GM21786 (cell line): ENCODE results near the gene EXT2.

ENCODE experiments used
- ATAC-seq: cut with Tn5 transposase; IDR thresholded peaks from one replicate; pipeline ENCODE4 v1.9.1; 2021; ENCODE audit not compliant: unreplicated experiment

EXT2 gene

DNA sequence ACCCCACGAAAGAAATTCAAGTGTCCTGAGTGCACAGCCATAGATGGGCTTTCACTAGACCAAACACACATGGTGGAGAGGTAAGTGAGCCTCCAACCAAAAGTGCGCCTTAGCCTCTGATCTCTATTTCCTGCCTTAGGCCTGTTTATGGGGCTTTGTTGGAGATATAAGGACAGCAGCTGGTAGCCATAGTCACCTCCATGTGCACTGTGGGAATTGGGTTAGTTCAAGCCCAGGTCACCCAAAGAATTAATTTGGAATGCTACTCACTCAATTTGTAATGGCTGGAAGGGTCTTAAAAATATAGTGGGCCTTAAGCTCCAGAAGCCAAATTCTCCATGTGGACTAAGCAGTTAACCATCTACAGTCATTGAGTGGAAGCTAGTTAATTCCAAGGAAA, 140.8 kb downstream of the EXT2 start:
- no peak for ATAC-seq

DNA sequence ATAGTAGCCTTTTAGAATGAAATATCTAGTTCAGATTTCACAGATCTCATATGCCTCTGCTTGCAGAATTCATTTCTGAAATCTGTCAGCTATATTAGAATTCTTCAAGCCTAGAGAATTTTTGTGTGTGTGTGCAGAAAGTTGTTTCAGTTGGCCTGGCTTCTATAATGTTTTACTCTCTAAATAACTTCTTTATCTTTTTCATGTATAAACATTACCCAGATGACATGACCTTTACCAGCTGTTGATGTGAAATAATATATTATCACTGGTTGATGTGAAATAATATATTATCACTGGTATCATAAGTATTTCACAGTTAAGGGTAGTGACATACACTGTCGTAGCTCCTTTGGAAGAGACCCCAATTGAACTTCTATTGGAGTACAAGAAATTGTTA, 141.7 kb downstream of the EXT2 start:
- no peak for ATAC-seq

GRCh38 chr11:44241851-44242250, 146.4 kb downstream of the EXT2 start:
- ATAC-seq = no peak

- no peak for ATAC-seq
These were observed 147.6 kb downstream of the EXT2 start for GRCh38 chr11:44243086-44243485.

GRCh38 chr11:44243595-44244343, 148.3 kb downstream of the EXT2 start:
- no peak for ATAC-seq

DNA sequence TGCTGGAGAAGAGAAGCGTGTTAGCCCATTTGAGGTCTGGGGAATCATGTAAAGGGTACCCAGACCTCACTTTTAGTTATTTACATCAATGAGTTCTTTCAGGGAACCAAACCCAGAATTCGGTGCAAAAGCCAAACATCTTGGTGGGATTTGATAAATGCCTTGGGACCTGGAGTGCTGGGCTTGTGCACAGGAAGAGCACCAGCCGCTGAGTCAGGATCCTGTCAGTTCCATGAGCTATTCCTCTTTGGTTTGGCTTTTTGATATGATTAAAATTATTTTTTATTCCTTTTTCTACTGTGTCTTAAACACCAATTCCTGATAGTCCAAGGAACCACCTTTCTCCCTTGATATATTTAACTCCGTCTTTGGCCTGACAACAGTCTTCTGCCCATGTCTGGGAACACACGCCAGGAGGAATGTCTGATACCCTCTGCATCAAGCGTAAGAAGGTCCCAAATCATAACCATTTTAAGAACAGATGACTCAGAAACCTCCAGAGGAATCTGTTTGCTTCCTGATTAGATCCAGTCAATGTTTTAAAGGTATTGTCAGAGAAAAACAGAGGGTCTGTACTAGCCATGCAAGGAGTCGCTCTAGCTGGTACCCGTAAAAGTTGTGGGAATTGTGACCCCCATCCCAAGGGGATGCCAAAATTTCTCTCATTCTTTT, 149.3 kb downstream of the EXT2 start:
- ATAC-seq = no peak

GRCh38 chr11:44246726-44247125, 151.2 kb downstream of the EXT2 start:
- no peak for ATAC-seq

DNA sequence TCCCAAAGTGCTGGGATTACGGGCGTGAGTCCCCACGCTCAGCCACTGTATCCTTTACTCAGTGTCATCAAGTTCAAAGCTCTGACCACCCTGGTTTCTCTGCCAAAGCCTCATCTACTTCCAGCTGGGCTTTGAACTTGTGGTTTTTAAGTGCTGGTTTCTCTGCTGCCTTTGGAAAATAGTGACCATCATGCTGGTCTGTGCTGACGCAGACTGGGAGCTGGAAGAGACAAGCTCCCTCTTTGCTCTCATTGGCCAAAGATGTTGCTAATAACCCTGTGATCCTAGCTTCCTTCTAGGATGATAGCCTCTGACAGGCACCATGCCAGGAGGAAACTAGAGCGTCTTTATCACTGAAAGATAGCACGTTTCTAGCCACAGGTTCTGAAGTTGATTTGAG, 152.0 kb downstream of the EXT2 start:
- ATAC-seq = no peak

- ATAC-seq = no peak
These were observed 152.6 kb downstream of the EXT2 start for GRCh38 chr11:44248109-44248508.

GRCh38 chr11:44250421-44250820, 154.9 kb downstream of the EXT2 start:
- no peak for ATAC-seq

GRCh38 chr11:44252999-44253602, 157.6 kb downstream of the EXT2 start:
- ATAC-seq = no peak

DNA sequence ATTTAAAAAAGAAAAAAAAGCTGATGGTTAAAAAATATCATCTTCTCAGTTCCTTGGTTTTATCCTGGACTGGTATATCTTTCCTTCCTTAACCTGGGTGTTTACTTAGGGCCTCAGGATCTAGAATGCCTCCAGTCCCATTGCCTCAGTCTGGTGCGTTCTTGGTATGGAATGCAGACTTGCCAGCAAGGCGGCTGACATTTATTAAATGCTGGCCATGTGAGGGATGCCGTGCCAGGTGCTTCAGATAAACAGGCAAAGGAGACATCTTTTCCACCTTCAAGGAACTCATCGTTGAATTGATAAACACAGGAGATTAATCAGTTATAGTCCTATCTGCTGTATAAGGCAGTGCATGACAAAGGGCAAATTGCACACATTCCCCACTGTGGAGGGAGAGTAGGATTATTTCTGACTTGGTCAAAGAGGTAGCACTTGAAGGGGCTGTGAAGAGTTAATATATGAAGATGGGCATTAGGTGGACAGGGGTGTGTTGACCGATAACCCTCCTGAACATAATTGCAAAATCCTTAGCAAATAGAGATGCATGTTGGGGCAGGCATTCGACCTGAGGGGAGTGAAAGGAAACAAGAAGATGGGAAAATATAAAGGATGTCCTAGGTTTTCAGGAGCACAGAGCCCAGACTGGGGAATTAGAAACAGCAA, 160.1 kb downstream of the EXT2 start:
- ATAC-seq = no peak

GRCh38 chr11:44256673-44257291, 161.3 kb downstream of the EXT2 start:
- ATAC-seq = no peak

- ATAC-seq = no peak
These were observed 162.1 kb downstream of the EXT2 start for GRCh38 chr11:44257338-44258189.

GRCh38 chr11:44258190-44258489, 162.7 kb downstream of the EXT2 start:
- ATAC-seq = no peak

DNA sequence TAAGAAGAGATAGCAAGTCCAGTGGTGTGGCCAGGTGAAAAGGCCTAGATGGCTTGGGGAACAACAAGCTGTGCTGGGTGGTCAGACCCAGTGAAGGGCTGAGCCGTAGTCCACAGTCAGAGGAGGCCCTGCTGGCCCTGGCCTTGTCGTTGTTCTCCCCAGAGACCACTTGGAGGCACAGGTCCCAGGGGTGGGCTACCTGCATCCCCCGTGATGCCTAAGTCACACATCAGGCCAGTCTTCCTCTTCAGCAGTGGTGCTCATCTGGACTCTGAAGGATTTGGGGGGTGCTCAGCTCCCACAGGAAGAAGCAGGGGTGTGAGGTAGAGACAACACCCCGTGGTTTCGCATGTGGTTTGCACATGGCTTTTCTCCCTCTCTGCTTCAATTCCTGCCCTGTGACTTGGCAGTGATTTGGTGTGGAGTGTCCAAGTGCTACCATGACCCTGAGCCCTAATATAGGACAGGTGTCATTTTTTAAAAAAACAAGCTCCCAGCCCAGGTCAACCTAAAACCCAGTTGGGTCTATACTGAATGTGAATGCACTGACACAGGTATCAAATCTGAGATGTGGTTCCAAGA, 163.5 kb downstream of the EXT2 start:
- no peak for ATAC-seq

GRCh38 chr11:44260081-44260480, 164.6 kb downstream of the EXT2 start:
- ATAC-seq = no peak

GRCh38 chr11:44261800-44262591, 166.5 kb downstream of the EXT2 start:
- no peak for ATAC-seq

GRCh38 chr11:44263738-44264437, 168.4 kb downstream of the EXT2 start:
- ATAC-seq = no peak
